DMS153 (cell line): Measurements from ENCODE around the gene CPNE4.

Experiments
- DNase-seq: peaks from one replicate; lab custom pipeline; 2025; lab: John Stamatoyannopoulos, UW

CPNE4 gene

DNA sequence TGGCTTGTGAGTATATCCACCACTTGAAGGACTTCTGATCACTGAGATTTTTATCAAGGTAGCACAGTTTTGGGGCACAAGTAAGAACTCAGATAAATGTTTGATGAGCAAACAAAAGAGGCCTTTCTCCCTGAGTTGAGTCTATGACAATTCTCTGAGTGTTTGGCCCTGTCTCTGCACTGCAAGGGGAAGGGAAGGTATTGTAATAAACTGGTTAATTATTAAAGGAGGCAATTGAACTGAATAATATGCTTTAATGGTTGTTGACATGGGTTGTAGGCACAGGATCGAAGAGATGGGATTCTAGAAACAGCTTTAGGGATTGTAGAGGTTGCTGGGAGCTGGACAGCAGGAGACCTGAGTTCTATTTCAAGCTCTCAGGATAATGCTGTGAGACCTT, 437.0 kb downstream of the CPNE4 start:
- DNase-seq, result no peak

DNA sequence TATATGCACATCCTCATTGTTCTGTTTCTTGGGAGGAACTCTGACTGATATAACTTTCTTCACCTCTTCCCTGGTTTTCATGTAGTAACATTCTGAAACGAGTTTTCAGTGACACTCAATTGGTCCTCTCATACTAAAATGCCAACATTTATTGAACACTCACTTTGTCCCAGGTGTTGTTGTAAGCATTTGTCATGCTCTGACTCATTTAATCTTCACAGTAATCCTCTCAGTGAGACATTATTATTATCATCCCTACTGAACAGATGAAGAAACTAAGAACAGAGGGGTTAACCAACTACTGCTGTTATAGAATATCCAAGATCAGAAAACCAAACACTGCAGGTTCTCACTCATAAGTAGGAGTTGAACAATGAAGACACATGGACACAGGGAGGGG, 437.9 kb downstream of the CPNE4 start:
- no peak for DNase-seq

DNA sequence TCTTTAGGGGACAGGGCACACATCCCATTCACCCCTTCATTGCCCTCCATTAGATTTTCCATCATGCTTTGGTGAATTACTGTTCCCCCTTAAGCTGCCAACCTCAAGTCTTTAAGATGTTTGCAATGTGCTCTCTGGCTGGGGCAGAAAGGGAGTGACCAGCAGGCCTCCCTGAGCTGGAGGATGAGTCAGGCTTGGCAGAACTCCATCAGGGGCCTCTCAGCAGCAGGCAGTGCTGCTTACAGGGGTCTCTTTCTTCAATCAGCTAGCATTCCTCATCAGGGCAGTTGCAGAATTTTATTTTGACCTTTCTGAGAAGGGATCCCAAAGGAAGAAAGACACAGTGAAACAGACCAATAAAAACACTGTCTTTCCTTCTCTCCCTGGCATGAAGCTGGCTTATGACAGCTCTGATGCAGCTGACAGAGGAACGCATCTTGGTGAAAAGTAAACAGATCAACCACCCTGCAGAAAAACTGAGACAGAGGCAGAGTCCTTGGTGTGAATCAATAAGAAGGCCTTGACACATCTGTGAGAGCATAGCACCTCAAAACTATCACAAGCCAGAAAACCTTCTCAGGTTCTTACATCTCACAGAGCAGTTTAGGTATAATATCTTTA, 443.3 kb downstream of the CPNE4 start:
- no peak for DNase-seq

- no peak for DNase-seq
Measured at GRCh38 chr3:131586277-131586676, 448.5 kb downstream of the CPNE4 start.

DNA sequence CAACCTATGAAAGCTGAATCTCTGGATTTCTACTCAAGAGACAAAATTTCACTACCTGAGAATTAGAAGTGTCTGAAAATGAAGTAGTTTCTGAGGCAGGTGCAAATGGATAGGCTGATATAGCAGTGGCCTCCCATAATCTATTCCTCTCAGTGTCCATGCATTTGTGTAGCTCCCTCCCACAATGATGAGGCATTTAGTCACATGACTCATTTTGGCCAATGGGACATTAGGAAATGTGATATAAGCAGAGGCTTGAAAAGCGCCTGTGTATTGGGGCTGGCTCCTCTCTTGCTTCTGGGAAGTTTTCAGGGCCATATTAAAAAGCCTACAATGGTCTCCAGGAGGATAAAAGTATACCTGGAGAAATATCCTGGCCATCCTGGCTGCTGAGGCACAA, 452.4 kb downstream of the CPNE4 start:
- DNase-seq, result no peak

DNA sequence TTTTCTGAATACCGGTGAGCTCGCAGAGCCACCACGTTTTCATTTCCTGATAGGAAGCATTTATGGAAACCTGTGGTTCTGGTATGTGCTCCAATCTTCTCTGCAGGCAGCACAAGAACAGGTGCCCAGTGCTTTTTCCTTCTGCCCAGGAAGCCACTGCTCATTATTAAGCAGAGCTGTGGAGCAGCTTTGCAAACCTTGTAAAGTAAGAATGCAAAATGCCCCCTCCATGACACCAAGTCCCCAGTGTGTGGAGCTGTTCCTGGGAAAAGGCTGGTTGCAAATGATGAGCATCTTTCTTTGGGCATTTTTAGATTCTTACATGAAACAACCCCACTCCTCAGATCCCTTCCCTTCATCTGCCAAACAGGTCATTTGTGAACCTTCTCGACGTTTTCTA, 466.4 kb downstream of the CPNE4 start:
- no peak for DNase-seq

DNA sequence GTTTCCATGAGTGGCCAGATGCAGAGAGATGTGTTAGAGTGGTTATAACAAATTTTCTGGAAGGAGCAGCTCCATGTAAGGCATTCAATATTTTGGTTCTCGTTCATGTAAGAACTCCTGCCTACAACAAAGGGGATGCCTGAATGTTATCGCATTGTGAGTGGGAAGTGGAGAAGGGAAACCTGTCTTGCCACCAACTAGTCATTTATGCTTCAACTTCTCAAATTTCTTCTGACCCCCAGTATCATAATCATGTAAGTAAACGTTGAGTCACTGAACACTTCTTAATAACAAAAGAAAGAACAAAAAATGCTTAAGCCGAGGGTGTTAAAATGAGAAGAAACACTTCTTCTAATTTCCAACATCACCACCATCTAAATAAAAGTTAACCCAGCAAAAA, 470.0 kb downstream of the CPNE4 start:
- no peak for DNase-seq

- DNase-seq, result no peak
Measured at GRCh38 chr3:131561511-131561910, 473.3 kb downstream of the CPNE4 start.

DNA sequence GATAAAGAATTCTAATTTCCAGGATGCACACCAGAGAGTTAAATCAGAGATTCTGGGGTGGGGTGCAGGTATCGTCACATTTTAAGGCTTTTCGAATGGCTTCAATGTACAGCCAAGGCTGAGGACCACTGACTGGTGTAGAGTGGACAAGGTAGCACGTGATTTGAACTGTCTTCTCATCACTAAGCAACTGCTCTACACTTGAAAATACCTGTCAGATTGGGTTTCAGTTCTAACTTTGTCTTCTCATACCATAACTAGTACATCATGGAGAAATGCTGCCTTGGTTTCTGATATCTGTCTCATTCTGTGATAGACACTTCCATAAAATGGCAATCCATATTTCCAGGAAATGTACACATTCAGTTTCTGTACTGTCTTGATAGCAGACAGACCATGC, 474.0 kb downstream of the CPNE4 start:
- no peak for DNase-seq

GRCh38 chr3:131555456-131555855, 479.4 kb downstream of the CPNE4 start:
- DNase-seq, result no peak

DNA sequence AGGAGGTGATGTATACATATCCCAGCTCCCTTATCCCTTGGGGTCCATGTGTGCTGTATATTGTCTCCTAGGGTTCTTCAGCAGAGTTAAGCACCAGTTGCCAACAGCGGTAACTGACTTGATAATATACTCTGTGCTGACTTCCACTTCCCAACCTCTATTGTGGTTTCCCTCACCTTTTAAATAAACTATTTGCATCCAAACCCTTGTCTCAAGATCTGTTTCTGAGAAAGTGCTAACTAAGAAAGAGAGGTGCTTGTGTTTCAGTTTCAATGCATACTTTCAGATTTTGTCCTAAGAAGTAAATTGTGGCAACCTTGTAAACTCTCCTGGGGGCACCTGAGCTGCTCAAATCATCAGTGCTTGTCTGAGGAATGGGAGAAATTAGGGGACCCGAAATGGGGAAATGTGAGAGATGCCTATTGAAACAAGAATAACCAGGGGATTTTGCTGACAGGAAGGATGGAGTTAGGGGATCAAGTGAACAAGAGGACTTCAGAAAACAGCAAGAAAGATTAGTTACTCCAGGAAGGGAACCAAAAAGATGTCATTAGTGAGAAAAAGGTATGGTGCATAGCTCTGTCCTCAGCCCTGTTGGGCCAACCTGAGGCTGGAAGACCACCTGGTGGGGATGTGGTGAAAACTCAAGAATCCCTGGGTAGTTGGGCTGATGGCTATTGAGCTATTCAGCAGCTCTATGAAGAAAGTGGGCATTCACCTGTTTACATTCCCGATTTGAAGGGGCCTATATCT, 481.1 kb downstream of the CPNE4 start:
- no peak for DNase-seq

DNA sequence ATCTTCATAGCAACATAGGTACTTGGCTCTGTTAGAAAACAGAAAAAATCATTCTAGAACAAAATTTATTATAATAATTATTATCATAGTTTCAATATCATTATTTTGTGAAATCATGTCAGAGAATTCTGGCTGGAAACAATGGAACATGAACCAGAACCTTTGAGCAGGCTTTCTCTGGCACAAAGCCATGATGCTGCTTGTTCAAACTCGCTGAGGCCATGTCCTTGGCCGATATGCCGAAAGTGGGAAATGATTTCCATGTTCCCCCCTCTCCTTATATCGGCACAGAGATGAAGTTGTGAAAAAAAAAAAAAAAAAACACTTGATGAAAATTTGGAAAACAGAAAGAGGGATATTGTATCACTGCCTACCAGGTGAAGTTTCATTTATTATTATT, 483.1 kb downstream of the CPNE4 start:
- DNase-seq, result no peak

- no peak for DNase-seq
Measured at GRCh38 chr3:131550562-131551465, 484.0 kb downstream of the CPNE4 start.

DNA sequence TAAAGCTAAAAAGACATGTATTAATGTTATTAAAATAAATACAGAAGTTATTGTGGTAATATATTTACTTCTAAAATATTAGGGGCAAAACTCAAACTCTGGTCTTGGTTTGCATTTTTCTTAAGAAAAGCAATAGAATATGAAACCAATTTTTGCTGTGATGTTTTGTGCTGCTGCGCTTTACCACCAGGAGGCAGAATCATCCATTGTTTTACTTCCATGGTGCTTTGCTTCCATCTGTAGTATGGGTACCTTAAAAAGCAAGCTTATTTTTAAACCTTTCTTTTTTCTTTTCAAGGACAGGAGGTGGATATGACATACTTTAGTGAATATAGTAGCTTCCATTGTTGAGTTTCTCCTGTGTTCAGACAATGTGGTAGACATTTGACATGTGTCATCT, 485.5 kb downstream of the CPNE4 start:
- DNase-seq, result no peak

DNA sequence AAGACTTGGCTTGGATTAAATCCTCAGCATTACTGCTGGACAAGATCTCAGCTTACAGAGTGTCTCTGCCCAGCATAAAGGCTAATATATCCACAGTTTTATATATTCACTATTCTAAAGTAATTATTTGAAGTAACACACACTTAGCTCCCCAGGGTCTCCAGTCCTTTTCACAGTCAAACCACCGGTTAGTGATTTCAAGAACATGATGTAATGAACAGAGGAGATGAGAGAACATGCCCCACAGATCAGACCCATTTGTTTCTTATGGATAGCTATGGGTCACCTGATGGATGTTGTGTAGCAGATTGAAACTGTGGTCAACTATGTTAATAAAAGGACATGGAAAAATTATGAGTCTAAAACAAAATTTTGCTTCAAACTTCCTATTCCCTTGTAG, 487.2 kb downstream of the CPNE4 start:
- DNase-seq, result no peak

GRCh38 chr3:131546441-131546840, 488.4 kb downstream of the CPNE4 start:
- no peak for DNase-seq

- DNase-seq, result no peak
Measured at GRCh38 chr3:131544557-131544956, 490.3 kb downstream of the CPNE4 start.

- no peak for DNase-seq
Measured at GRCh38 chr3:131543714-131544113, 491.1 kb downstream of the CPNE4 start.

DNA sequence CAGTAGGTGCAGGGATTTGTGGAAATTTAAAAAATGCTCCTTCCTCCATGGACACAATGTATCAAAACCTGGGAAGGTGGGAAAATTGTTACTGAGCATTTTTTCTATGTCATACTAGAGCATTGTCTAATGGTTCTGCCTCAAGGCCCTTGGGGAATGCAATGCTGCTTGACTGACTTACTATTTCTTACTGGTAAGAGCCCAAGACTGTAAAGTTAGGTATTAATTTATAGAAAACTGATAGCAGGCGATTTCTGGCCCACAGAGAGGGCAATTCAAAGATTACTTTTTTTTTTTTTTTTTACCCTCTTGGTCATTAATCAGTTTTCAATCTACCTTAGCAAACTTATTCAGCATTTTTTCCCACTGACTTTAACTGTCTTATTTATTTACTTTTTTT, 493.5 kb downstream of the CPNE4 start:
- DNase-seq, result no peak

- DNase-seq, result no peak
Measured at GRCh38 chr3:131540821-131541220, 494.0 kb downstream of the CPNE4 start.

DNA sequence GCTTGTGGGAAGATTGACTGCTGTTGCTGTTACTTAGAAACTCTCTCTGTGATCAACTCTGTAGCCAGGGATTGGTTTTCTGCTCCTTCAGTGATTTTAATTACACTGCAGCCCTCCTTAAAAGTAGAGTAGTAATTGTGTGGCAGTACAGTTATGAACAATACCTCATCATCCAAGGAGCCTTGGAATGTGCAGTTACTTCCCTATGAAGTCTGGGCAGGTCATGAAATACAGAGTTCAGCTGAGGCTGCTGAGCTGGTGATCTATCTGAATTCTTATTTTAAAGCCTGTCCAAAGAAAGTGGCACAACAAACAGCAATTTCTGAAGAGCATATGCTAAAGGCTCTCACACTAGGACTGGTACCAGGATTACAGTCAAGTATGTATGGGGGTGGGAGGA, 494.7 kb downstream of the CPNE4 start:
- no peak for DNase-seq

- DNase-seq, result no peak
Measured at GRCh38 chr3:131538968-131539367, 495.8 kb downstream of the CPNE4 start.

DNA sequence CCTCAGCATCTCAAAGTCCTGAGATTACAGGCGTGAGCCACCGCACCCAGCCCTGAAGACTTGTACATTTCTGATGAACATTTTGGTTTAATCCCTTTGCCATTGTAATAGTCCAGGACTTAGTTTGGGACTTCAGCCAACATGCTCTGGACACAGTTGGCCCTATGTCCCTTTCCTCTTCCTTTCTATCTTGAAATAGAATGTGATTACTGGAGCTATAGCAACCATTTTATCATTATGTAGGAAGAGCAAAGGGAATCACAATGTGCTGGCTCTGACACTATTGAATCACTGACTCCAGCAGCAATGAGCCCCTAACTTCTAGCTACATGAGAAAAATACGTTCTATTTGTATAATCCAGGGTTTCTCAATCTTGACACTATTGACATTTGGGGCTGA, 497.3 kb downstream of the CPNE4 start:
- DNase-seq, result no peak
